PC-3 (cell line): ENCODE measurements around the gene PRM2. TPM values are rescaled to one million over a fixed set of nuclear protein-coding genes. Genes with fewer than 3 reads are reported as not detected.

Experiments used
- ATAC-seq: fragments of 200-7000 bp; cut with Tn5 transposase; 2 replicates; pipeline ENCODE4 v1.9.1; 2020; ENCODE audit warnings: mild to moderate bottlenecking, moderate library complexity
- Bru-seq: library from RNA; stranded (reverse); fragments of 400-500 nt; gene quantifications from one replicate; lab custom pipeline; 2021; lab: Mats Ljungman, UMichigan
- BruChase-seq, 2 experiments: library from RNA; stranded (reverse); fragments of 400-500 nt; gene quantifications; one replicate each; lab custom pipeline; 2021; lab: Mats Ljungman, UMichigan
- BruUV-seq: library from RNA; stranded (reverse); fragments of 400-500 nt; replicated peaks from 2 replicates; lab custom pipeline; 2021; lab: Mats Ljungman, UMichigan
- CTCF ChIA-PET: fragments of 300-600 bp; sonication (Branson Sonifier 250); formaldehyde crosslinking; loops from one replicate; lab custom pipeline; 2022; ENCODE audit warnings: antibody characterized with exemption; lab: Charles Lee
- POLR2A ChIA-PET: fragments of 300-600 bp; sonication (Branson Sonifier 250); formaldehyde crosslinking; loops from one replicate; lab custom pipeline; 2022; ENCODE audit warnings: antibody characterized with exemption; ENCODE audit not compliant: unreplicated experiment; lab: Charles Lee
- DNase-seq: peaks from one replicate; pipeline ENCODE4 v3.0.0-alpha.2; 2015
- H2AFZ ChIP-seq: fragments of 300-600 bp; sonication (generic); 2 replicates; pipeline ENCODE4 v1.6.0; 2016; ENCODE audit warnings: antibody characterized with exemption, low read length
- H3F3A ChIP-seq: fragments of 300-600 bp; sonication (generic); one replicate; pipeline ENCODE4 v1.6.0; 2017; ENCODE audit warnings: antibody characterized with exemption, low read length, control low read depth, mild to moderate bottlenecking; ENCODE audit not compliant: unreplicated experiment
- H3K27ac ChIP-seq: fragments of 300-600 bp; sonication (generic); 2 replicates; pipeline ENCODE4 v1.5.1; 2016; ENCODE audit warnings: mild to moderate bottlenecking, low read length
- H3K27me3 ChIP-seq: fragments of 300-600 bp; sonication (generic); 2 replicates; pipeline ENCODE4 v1.6.1; 2016; ENCODE audit warnings: low read length, mixed read lengths
- H3K36me3 ChIP-seq: fragments of 300-600 bp; sonication (generic); 2 replicates; pipeline ENCODE4 v1.6.1; 2016; ENCODE audit warnings: low read depth, mixed run types, low read length, mixed read lengths
- H3K4me1 ChIP-seq: fragments of 300-600 bp; sonication (generic); 2 replicates; pipeline ENCODE4 v1.5.1; 2016; ENCODE audit warnings: low read length; ENCODE audit not compliant: insufficient read depth
- H3K4me2 ChIP-seq: fragments of 300-600 bp; sonication (generic); 2 replicates; pipeline ENCODE4 v1.6.0; 2016; ENCODE audit warnings: low read length
- H3K4me3 ChIP-seq: fragments of 300-600 bp; sonication (generic); 2 replicates; pipeline ENCODE4 v1.5.1; 2016; ENCODE audit warnings: mild to moderate bottlenecking, low read length, mixed read lengths
- H3K79me2 ChIP-seq: fragments of 300-600 bp; sonication (generic); 2 replicates; pipeline ENCODE4 v1.6.1; 2017; ENCODE audit warnings: low read length, mixed read lengths
- H3K9ac ChIP-seq: fragments of 300-600 bp; sonication (generic); 2 replicates; pipeline ENCODE4 v1.6.0; 2016; ENCODE audit warnings: mild to moderate bottlenecking, low read length
- H3K9me2 ChIP-seq: fragments of 300-600 bp; sonication (generic); replicated peaks from 2 replicates; pipeline ENCODE4 v1.6.1; 2016; ENCODE audit warnings: mixed run types, low read length, mixed read lengths
- H3K9me3 ChIP-seq: fragments of 300-600 bp; sonication (generic); 2 replicates; pipeline ENCODE4 v1.6.1; 2016; ENCODE audit warnings: low read length, mixed read lengths
- H4K20me1 ChIP-seq: fragments of 300-600 bp; sonication (generic); 2 replicates; pipeline ENCODE4 v1.6.1; 2016; ENCODE audit warnings: low read length, mixed read lengths
- EZH2 ChIP-seq: fragments of 300-600 bp; sonication (generic); IDR thresholded peaks from one replicate; pipeline ENCODE4 v1.6.1; 2017; ENCODE audit warnings: antibody characterized with exemption, mild to moderate bottlenecking, low read length; ENCODE audit not compliant: unreplicated experiment
- EZH2phosphoT487 ChIP-seq: fragments of 300-600 bp; sonication (generic); IDR thresholded peaks from 2 replicates; pipeline ENCODE4 v1.6.1; 2018; ENCODE audit warnings: mild to moderate bottlenecking, antibody characterized with exemption, low read length, borderline replicate concordance
- intact Hi-C: fragments of 100-400 bp; cut with micrococcal nuclease; formaldehyde crosslinking; loops from 2 replicates; pipeline ENCODE4 v1.9.0; 2023
- long read RNA-seq: library from polyadenylated mRNA; unstranded; transcript quantifications from one replicate; pipeline ENCODE4 v2.0.0, GENCODE V29; 2021; ENCODE audit not compliant: unreplicated experiment
- total RNA-seq: library from RNA; depleted of rRNA; stranded (reverse); fragments of >200 nt; gene quantifications from 2 replicates; pipeline ENCODE4 v1.2.3, GENCODE V29; 2014; rRNA removed
- TF ChIP-seq, protein P1 (sequence below): fragments of 300-600 bp; sonication (generic); conservative IDR thresholded peaks from 2 replicates; pipeline ENCODE4 v1.5.1; 2017; ENCODE audit warnings: antibody characterized with exemption, low read depth, mild to moderate bottlenecking, low read length

PRM2 gene
- total RNA-seq (not detected in 2 replicates), Bru-seq, nascent RNA (not detected), BruChase-seq, experiment 1, labeled RNA remaining after a 6-hour chase (not detected), BruChase-seq, experiment 2, labeled RNA remaining after a 2-hour chase (not detected)
- long read RNA-seq = 0 reads

GRCh38 chr16:11276143-11276895, at the start of gene PRM2:
Gene PRM2 (minus strand): TSS chr16:11276480. CDS start chr16:11276370, 110 bp downstream.
- Histone ChIP-seq H3F3A (no peaks in the 10 kb centered on the region), H3K27ac (no peak within 1 kb of the TSS), H3K36me3 (no peaks in the 10 kb centered on the region), H3K27me3 (no peaks in the 10 kb centered on the region), H3K4me1 (no peaks in the 10 kb centered on the region), H3K9me2 (no peaks in the 10 kb centered on the region), H3K9ac (no peak within 1 kb of the TSS), H3K4me2 (no peak within 1 kb of the TSS), H3K4me3 (no peak within 1 kb of the TSS), H3K79me2 (no peaks in the 10 kb centered on the region), H2AFZ (no peak within 1 kb of the TSS), H3K9me3 (no peaks in the 10 kb centered on the region), H4K20me1 (no peaks in the 10 kb centered on the region)
- TF ChIP-seq, protein P1, sequence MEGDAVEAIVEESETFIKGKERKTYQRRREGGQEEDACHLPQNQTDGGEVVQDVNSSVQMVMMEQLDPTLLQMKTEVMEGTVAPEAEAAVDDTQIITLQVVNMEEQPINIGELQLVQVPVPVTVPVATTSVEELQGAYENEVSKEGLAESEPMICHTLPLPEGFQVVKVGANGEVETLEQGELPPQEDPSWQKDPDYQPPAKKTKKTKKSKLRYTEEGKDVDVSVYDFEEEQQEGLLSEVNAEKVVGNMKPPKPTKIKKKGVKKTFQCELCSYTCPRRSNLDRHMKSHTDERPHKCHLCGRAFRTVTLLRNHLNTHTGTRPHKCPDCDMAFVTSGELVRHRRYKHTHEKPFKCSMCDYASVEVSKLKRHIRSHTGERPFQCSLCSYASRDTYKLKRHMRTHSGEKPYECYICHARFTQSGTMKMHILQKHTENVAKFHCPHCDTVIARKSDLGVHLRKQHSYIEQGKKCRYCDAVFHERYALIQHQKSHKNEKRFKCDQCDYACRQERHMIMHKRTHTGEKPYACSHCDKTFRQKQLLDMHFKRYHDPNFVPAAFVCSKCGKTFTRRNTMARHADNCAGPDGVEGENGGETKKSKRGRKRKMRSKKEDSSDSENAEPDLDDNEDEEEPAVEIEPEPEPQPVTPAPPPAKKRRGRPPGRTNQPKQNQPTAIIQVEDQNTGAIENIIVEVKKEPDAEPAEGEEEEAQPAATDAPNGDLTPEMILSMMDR = no peak
- TF ChIP-seq EZH2phosphoT487 (no peak), EZH2 (no peak)
- ATAC-seq (no peak), DNase-seq (no peak)
- ChIA-PET CTCF (no interaction called here), POLR2A (no interaction called here)
- BruUV-seq = no TSS peak
- intact Hi-C loops = no loop called here

GRCh38 chr16:11325404-11326083, 49.3 kb upstream of the PRM2 start:
- H3K4me3 ChIP-seq = no peak overlapping the region
- no peak overlapping the region for H3K27ac ChIP-seq

More at GRCh38 chr16:11325404-11326083, 49.3 kb upstream of the PRM2 start:
- TF ChIP-seq, protein P1 = no peak
- no peak for TF ChIP-seq EZH2
- no peak for TF ChIP-seq EZH2phosphoT487
- H3K36me3 ChIP-seq = no peaks in the 10 kb centered on the region
- no peak for DNase-seq
- no peak for ATAC-seq
- no peaks in the 10 kb centered on the region for H3K9me3 ChIP-seq
- ChIA-PET CTCF (no interaction called here), POLR2A (no interaction called here)
- no peaks in the 10 kb centered on the region for H3F3A ChIP-seq
- H2AFZ ChIP-seq = no peak overlapping the region
- no peaks in the 10 kb centered on the region for H3K9me2 ChIP-seq
- peaks cover 16% of the 10 kb centered on the region for H3K4me1 ChIP-seq
- no peaks in the 10 kb centered on the region for H3K79me2 ChIP-seq
- no peaks in the 10 kb centered on the region for H4K20me1 ChIP-seq
- no peak overlapping the region for H3K9ac ChIP-seq
- intact Hi-C loops = no loop called here
- BruUV-seq = no TSS peak
- H3K4me2 ChIP-seq = no peak overlapping the region
- no peaks in the 10 kb centered on the region for H3K27me3 ChIP-seq
